NCI-H2227 (cell line): ENCODE data around the gene SLC38A7.
"Not testable (repeated sequence)": the region's sequence is repeated elsewhere in the genome, so short reads cannot be mapped to it uniquely, and the experiment has no call there.

ENCODE experiments used
- DNase-seq: peaks from one replicate; lab custom pipeline; 2025; ENCODE audit not compliant: unreplicated experiment; lab: John Stamatoyannopoulos, UW

SLC38A7 gene

DNA sequence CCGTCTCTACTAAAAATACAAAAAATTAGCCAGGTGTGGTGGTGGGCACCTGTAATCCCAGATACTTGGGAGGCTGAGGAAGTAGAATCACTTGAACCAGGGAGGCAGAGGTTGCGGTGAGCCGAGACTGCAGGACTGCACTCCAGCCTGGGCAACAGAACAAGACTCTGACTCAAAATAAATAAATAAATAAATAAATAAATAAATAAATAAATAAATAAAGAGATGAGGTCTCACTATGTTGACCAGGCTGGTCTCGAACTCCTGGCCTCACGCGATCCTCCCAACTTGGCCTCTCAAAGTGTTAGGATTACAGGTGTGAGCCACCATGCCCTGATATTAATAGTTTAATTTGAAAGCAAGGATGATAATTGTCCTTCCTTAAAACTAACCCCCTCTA is 47.5 kb downstream of the SLC38A7 start:
- DNase-seq, result not testable (repeated sequence)

GRCh38 chr16:58636466-58636865 is 48.1 kb downstream of the SLC38A7 start:
- DNase-seq, result no peak

GRCh38 chr16:58635502-58635901 is 49.1 kb downstream of the SLC38A7 start:
- no peak for DNase-seq

DNA sequence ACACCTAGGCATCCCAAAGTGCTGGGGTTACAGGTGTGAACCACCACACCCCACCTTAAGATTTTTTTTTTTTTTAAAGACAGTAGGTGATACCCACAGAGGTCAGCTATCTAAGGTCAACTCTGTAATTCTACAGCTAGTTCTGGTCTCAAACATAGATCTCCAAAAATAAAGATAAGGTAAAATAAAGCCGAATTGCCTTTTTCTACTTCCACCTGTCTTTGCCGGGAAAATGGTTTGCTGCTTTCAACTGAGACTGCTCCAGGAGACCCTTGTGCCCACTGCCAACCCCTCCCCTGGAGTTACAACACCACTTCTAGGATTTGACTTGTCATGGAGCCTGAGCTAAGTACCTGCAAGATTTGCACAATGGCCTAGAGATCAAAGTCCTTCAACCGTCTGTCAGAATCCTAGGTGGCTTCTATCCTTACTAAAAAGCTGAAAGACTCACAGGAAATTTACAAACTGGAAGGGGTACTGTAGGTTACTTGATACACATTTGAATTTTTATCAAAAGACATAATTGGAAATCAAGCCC is 50.2 kb downstream of the SLC38A7 start:
- no peak for DNase-seq

DNA sequence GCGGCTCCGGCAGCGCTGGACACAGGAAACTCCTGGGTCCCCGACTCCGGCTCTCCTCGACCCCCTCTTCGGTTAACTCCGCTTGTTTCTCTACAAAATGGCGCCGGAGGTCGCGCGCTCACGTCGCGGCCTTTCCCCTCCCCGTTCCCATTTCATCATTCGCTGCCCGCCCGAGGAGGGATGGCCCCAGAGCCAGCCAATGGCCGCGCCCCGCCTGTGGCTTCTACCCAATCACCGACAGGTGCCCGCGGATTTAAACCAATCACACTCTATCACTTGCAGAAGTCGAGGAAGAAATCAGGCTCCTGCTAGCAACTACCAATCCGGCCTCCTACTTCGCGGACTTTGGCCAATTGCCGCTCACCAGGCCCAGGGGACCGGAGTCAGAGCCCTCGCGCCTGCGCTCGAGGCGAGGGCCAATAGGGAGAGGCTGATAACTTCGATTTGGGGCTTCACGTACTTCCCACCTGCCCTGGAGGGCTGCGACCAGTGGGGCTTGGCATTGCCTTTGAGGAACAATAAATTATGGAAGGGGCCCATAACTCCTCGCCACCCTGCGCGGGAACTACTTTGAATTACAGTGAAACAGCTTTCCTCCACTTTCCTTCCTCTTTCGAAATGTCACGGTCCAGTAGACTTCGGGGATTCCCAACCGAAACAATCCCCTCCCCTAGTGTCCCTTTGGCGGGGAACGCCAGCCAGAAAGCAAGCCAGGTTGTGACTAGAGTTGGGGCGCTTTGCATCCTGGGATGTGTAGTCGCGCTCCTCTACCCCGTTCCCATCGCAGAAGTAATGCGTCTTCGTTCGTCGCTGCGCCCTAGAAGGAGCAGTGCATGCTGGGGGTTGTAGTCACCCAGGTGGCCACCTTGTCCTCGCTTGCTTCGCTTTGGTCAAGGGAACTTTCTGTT is 54.6 kb downstream of the SLC38A7 start, which contains the start of gene CNOT1:
CNOT1 (minus strand) TSS at position 94 of the 908 bp plus-strand sequence. CDS start 30,489 bp downstream, outside the sequence.
- peak; percentile 96 for DNase-seq

GRCh38 chr16:58628845-58629732 is 55.5 kb downstream of the SLC38A7 start:
- peak; percentile 54 for DNase-seq

- no peak for DNase-seq
These were observed 60.4 kb downstream of the SLC38A7 start for GRCh38 chr16:58624209-58624608.

DNA sequence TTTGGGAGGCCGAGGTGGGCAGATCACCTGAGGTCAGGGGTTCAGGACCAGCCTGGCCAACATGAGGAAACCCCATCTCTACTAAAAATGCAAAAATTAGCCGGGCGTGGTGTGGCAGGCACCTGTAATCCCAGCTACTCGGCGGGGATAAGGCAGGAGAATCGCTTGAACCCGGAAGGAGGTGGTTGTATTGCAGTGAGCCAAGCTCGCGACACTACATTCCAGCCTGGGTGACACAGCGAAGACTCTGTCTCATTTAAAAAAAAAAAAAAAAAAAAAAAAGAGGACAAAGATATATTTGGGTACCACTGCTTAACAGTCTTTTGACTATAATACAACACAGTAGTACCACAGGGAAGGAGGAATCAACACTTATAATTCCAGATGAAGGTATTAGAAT is 64.2 kb downstream of the SLC38A7 start:
- no peak for DNase-seq

GRCh38 chr16:58615280-58615679 is 69.3 kb downstream of the SLC38A7 start:
- no peak for DNase-seq
